WTC11 (cell line): ENCODE results near the gene GRM4.

ENCODE experiments used
- CTCF ChIP-seq: fragments of 200-600 bp; IDR thresholded peaks from 2 replicates; pipeline ENCODE4 v1.8.0; 2022; ENCODE audit warnings: antibody characterized with exemption
- ELF4 ChIP-seq: sonication (generic); formaldehyde crosslinking; IDR thresholded peaks from 2 replicates; pipeline ENCODE4 v1.8.1; 2022; ENCODE audit warnings: low read depth, mild to moderate bottlenecking, moderate library complexity, missing genetic modification reagents
- ZNF416 ChIP-seq: fragments of 250-450 bp; sonication (Bioruptor Pico); IDR thresholded peaks from 2 replicates; pipeline ENCODE4 v1.9.0; 2021; ENCODE audit warnings: mild to moderate bottlenecking, inconsistent platforms

- TF ChIP-seq CTCF (no peak), ZNF416 (no peak), ELF4 (CRISPR knock-in tag) (no peak)
Measured at GRCh38 chr6:34178357-34179105, 32.6 kb upstream of the GRM4 start.
